ENCODE results near the gene FUZ.
"Not testable (repeated sequence)": the region's sequence is repeated elsewhere in the genome, so short reads cannot be mapped to it uniquely, and the experiment has no call there.

The FUZ gene

DNA sequence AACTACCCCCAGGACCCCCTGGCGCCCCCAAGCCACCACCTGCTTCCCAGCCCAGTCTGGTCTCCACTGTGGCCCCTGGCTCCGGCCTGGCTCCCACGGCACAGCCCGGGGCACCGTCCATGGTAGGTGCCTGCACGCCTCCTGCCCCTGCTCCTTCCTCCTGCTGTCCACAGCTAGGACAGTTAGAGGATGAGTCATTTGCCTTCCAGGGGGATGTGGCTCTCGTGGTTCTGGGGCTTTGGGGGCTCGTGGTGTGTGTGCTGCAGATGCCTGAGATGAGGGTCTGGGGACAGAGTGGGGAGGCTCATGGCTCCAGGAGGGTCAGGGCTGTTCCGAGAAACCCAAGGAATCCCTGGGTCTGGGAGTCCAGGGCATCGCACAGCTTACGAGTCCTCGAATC, 17.7 kb upstream of the FUZ start:
- no peak for FAIRE-seq

- FAIRE-seq: no peak
These were observed 16.6 kb upstream of the FUZ start for GRCh38 chr19:49829721-49830120.

DNA sequence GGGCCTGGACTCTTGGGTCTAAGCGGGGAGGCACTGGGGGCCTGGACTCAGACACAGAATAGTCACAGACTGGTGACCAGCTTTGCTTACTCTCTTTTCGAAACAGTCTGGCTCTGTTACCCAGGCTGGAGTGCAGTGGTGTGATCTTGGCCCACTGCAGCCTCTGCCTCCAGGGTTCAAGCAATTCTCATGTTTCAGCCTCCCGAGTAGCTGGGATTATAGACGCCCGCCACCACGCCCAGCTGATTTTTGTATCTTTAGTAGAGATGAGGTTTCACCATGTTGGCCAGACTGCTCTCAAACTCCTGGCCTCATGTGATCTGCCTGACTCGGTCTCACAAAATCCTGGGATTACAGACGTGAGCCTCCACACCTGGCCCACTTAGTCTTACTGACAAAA, 16.1 kb upstream of the FUZ start:
- no peak for FAIRE-seq

DNA sequence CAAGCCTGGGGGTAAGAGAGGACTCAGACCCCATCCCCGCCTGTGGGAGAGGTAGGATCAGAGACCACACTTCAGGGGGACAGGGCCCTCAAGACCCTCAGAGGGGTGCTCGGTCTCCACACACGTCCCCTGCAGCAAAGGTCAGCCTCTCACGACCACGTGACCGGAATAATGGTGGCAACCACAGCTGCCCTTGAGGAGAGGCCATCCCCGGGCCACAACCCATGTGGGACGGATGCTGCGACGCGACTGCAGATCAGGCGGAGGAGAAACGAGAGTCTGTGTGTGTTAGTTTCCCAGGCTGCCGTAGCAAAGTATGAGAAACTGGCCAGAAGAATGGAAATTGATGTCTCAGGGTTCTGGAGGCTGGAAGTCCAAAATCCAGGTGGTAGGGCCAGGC, 13.9 kb upstream of the FUZ start:
- no peak for FAIRE-seq

GRCh38 chr19:49824662-49825061, 11.6 kb upstream of the FUZ start:
- FAIRE-seq: no peak

DNA sequence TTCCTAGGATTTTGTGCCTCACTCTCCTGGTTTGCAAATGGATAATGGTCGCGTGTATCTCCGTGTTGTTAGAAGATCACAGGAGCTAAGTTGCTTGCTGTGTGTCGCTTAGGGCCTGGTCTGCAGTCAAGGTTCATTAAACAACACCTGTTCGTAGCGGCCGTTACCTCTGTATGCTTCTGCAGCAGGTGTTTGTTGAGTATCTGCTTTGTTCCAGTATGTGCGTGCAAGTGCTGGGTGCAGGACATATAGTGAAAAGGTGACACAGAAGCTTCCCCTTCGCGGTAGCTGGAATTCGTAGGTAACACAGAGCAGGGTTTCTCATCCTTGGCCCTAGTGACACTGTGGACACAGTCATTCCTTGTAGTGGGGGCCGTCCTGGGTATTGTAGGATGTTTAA, 10.4 kb upstream of the FUZ start:
- no peak for FAIRE-seq

GRCh38 chr19:49820125-49820524, 7.0 kb upstream of the FUZ start:
- no peak for FAIRE-seq

DNA sequence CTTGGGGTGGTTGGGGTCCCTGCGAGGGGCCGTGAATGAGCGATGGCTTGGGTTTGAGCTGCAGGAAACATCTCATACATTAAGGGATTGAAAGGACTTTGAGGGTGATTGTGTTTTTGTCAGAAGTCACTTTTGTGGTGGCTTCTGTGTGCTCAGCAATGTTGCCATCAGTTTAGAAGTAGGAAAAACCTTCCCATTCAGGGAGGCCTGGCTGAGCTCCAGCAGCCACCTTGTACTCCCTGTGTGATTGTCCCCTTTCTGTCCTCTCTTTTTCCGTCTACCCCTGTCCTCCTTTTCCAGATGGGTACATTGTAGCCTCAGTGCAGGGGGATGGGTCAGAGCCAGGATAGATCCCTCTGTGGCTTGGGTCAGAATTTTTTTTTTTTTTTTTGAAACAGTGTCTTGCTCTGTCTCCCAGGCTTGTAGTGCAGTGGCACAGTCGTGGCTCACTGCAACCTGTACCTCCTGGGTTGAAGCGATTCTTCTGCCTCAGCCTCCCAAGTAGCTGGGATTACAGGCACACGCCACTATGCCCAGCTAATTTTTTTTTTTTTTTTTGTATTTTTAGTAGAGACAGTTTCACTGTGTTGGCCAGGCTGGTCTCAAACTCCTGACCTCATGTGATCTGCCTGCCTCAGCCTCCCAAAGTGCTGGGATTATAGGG, 6.5 kb upstream of the FUZ start:
- not testable (repeated sequence) for FAIRE-seq

GRCh38 chr19:49818649-49819370, 5.7 kb upstream of the FUZ start:
- no peak for FAIRE-seq

GRCh38 chr19:49817964-49818648, 5.0 kb upstream of the FUZ start, which contains the start of gene MED25:
Gene MED25, plus strand, starts transcription at chr19:49818289. Its CDS starts 53 bp downstream, at chr19:49818342.
- no peak for FAIRE-seq

DNA sequence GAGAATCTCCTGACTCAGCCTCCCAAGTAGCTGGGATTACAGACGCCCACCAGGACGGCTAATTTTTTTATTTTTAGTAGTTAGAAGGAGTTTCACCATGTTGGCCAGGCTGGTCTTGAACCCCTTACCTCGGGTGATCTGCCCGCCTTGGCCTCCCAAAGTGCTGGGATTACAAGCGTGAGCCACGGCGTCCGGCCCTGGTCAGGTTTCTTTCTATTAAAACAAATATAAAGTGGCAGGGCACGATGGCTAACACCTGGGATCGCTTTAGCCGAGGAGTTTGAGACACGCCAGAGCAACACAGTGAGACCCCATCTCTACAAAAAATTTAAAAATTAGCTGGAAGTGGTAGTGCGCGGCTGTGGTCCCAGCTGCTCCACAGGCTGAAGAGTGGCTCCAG, 3.5 kb upstream of the FUZ start:
- FAIRE-seq: no peak

- FAIRE-seq: no peak
These were observed 918 bp upstream of the FUZ start for GRCh38 chr19:49814010-49814409.

GRCh38 chr19:49812452-49812996, 568 bp downstream of the FUZ start:
- no peak for FAIRE-seq

DNA sequence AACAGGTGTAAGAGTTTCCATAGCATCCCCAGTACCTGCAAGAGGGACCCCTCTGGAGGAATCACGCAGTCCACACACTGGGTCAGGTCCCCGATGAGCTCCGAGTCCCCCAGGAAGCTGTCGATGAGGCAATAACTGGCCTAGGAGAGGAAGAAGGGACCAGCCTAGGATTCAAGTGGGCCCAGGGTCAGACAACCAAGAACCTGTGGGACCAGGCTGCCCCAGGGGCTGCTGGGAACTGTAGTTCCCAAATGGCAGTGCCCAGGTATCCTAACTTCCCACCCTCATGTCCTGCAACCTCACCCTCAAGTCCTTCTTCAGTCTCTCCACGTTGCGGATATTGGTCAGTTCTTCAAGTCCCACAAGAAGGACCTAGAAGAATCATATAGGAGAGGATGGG, 1.8 kb downstream of the FUZ start:
- no peak for FAIRE-seq

GRCh38 chr19:49809941-49810389, 3.1 kb downstream of the FUZ start:
- no peak for FAIRE-seq

GRCh38 chr19:49809160-49809940, 3.7 kb downstream of the FUZ start:
- no peak for FAIRE-seq

DNA sequence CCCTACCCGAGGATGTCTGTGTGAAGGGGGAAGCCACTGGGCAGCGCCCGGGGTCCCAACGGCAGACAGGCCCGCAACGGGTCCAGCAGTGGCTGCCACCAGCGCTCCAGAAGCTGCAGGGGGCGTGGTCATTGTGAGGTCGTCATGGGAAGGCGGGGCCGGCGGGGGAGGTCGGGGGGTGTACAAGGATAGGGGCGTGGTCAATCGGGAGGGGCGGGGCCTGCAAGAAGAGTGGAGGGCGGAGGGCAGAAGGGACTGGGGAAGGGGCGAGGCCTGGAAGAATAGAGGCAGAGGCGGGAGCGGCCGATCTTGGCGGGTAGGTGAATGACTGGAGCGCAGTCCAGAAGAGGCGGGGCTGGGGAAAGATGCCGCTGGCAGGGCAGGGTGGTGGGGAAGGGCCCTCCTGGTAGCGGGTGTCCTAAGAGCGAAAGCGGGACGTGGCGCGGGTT, 4.4 kb downstream of the FUZ start:
- FAIRE-seq: no peak

GRCh38 chr19:49807904-49808675, 5.0 kb downstream of the FUZ start:
- FAIRE-seq: no peak

- FAIRE-seq: no peak
These were observed 5.8 kb downstream of the FUZ start for GRCh38 chr19:49807058-49807903.

- FAIRE-seq: no peak
These were observed 6.5 kb downstream of the FUZ start for GRCh38 chr19:49806620-49806959.
